Kidney (tissue), 14 donors: Measurements from ENCODE around the gene APOO. TPM values are rescaled to one million over a fixed set of nuclear protein-coding genes. Genes with fewer than 3 reads are reported as not detected.
A peak's percentile ranks its signal among the peaks of the same experiment; 100 is the strongest.

Source experiments
- DNase-seq, 5 donors: peaks; one replicate each; pipeline ENCODE4 v3.0.0-alpha.2; 2013 to 2020
- FAIRE-seq: peaks from 2 replicates; lab custom pipeline; 2012; peaks lifted over from hg19 to GRCh38; lab: Jason Lieb, UNC
- H3K27ac ChIP-seq, 2 donors: one replicate each; pipeline ENCODE4 v1.7.0; 2013; ENCODE audit warnings: low read depth in 2 of 2, low read length in 2 of 2, inconsistent platforms in 1 of 2
- H3K27me3 ChIP-seq: one replicate; pipeline ENCODE4 v1.7.1; 2013; ENCODE audit warnings: low read length, inconsistent platforms; ENCODE audit not compliant: control insufficient read depth, insufficient read depth
- H3K36me3 ChIP-seq, 3 donors: one replicate each; pipeline versions ENCODE4 v1.7.0 to v1.7.1; 2013; ENCODE audit warnings: low read length in 3 of 3, control low read depth in 1 of 3, inconsistent platforms in 1 of 3; ENCODE audit not compliant: insufficient read depth in 3 of 3, control insufficient read depth in 2 of 3
- H3K4me1 ChIP-seq, 3 donors: one replicate each; pipeline versions ENCODE4 v1.7.0 to v1.7.1; 2013; ENCODE audit warnings: low read length in 3 of 3, inconsistent platforms in 1 of 3, low read depth in 1 of 3; ENCODE audit not compliant: control insufficient read depth in 2 of 3, insufficient read depth in 2 of 3
- H3K4me3 ChIP-seq, 3 donors: one replicate each; pipeline versions ENCODE4 v1.7.0 to v1.8.1; 2013; ENCODE audit warnings: low read length in 3 of 3, control low read depth in 1 of 3, inconsistent platforms in 1 of 3
- H3K9ac ChIP-seq, 3 donors: one replicate each; pipeline versions ENCODE4 v1.7.0 to v1.7.1; 2013; ENCODE audit warnings: low read length in 3 of 3, control low read depth in 1 of 3, inconsistent platforms in 1 of 3
- H3K9me3 ChIP-seq, 3 donors: one replicate each; pipeline versions ENCODE4 v1.7.0 to v1.7.1; 2013; ENCODE audit warnings: low read length in 3 of 3, control low read depth in 1 of 3, inconsistent platforms in 1 of 3; ENCODE audit not compliant: control insufficient read depth in 2 of 3, insufficient read depth in 1 of 3
- CTCF ChIP-seq: IDR thresholded peaks from 3 replicates; pipeline ENCODE4 v1.5.1; 2012; ENCODE audit warnings: mild to moderate bottlenecking, moderate library complexity, borderline replicate concordance; ENCODE audit not compliant: insufficient read depth; ENCODE audit errors: extremely low read depth
- intact Hi-C: fragments of 100-400 bp; cut with DNase I; formaldehyde crosslinking; loops from one replicate; pipeline ENCODE4 v1.11.1; 2022
- polyA plus RNA-seq: library from polyadenylated mRNA; stranded (reverse); fragments of 350-450 nt; fragmentation: Illumina TruSeq; extraction: RNeasy Lipid Tissue Mini Kit (QIAGEN cat#74804); gene quantifications from one replicate; pipeline ENCODE4 v1.2.3, GENCODE V29; 2014; ENCODE audit warnings: low read depth, low replicate concordance; ENCODE audit not compliant: insufficient read depth
- total RNA-seq: library from RNA; stranded (reverse); fragmentation: NEBNext Ultra II Directional; extraction: Animal tissue kit (Norgen Biotek cat#: 25700); gene quantifications from one replicate; pipeline ENCODE4 v1.2.1, GENCODE V29; 2021
- donor health status: control.
- donor health status: control.
- donor health status: control.
- donor health status: control.
- donor health status: control.
- donor health status: DM: yes; HTN: yes; CAD: no.
- donor health status: Normal renal cell carcinoma (clear cell type).

APOO gene
- total and polyA plus RNA-seq, 2 donors from 2014 or later: 30.4 to 110 TPM

- Histone ChIP-seq H3K36me3 (no peaks in the 10 kb centered on the region), H3K27me3 (no peaks in the 10 kb centered on the region), H3K4me1 (peaks cover 0 to 7% (median 0%) of the 10 kb centered on the region in 3 donors), H3K27ac (peak overlapping the region; percentile 7 to 29), H3K9me3 (no peaks in the 10 kb centered on the region), H3K9ac (no peak overlapping the region), H3K4me3 (peak overlapping the region in 1 of 3 donors; percentile 10)
- DNase-seq (peak in 2 of 5 donors; percentile 33 to 63), FAIRE-seq (no peak)
- no peak for TF ChIP-seq CTCF
- intact Hi-C loops: no loop called here
These were observed 63.1 kb downstream of the APOO start for GRCh38 chrX:23844502-23845138.

- no peak overlapping the region for H3K27ac ChIP-seq
- H3K4me3 ChIP-seq: no peak overlapping the region
- H3K9ac ChIP-seq: no peak overlapping the region
- no peaks in the 10 kb centered on the region for H3K9me3 ChIP-seq
- no peaks in the 10 kb centered on the region for H3K27me3 ChIP-seq
- no peak for TF ChIP-seq CTCF
- no peak for FAIRE-seq
- H3K36me3 ChIP-seq: no peaks in the 10 kb centered on the region
- intact Hi-C loops: no loop called here
- H3K4me1 ChIP-seq: peaks cover 0 to 7% (median 0%) of the 10 kb centered on the region in 3 donors
- DNase-seq: no peak
These were observed 65.8 kb downstream of the APOO start for GRCh38 chrX:23841847-23842522.

GRCh38 chrX:23840674-23841073 is 67.1 kb downstream of the APOO start:
- Histone ChIP-seq H3K27me3 (no peaks in the 10 kb centered on the region), H3K4me1 (peaks cover 0 to 7% (median 0%) of the 10 kb centered on the region in 3 donors), H3K27ac (no peak overlapping the region), H3K4me3 (no peak overlapping the region), H3K9ac (no peak overlapping the region), H3K9me3 (no peaks in the 10 kb centered on the region), H3K36me3 (no peaks in the 10 kb centered on the region)
- intact Hi-C loops: no loop called here
- no peak for FAIRE-seq
- no peak for TF ChIP-seq CTCF
- DNase-seq: no peak
